Testis (tissue), 3 donors: Measurements from ENCODE around the gene REV3L. TPM values are rescaled to one million over a fixed set of nuclear protein-coding genes. Genes with fewer than 3 reads are reported as not detected.

Source experiments
- DNase-seq: peaks from one replicate; pipeline ENCODE4 v3.0.0-alpha.2; 2019
- H3K27ac ChIP-seq, 2 donors: fragments of 200-600 bp; sonication (generic); one replicate each; pipeline ENCODE4 v1.5.1; 2019
- H3K27me3 ChIP-seq: fragments of 200-600 bp; sonication (generic); one replicate; pipeline ENCODE4 v1.5.1; 2019
- H3K36me3 ChIP-seq: fragments of 200-600 bp; sonication (generic); one replicate; pipeline ENCODE4 v1.5.1; 2017; ENCODE audit warnings: low read depth; ENCODE audit errors: missing control alignments
- H3K4me1 ChIP-seq: fragments of 200-600 bp; sonication (generic); one replicate; pipeline ENCODE4 v1.5.1; 2019
- H3K4me3 ChIP-seq, 2 donors: fragments of 200-600 bp; sonication (generic); one replicate each; pipeline ENCODE4 v1.5.1; 2017 to 2019
- H3K9me3 ChIP-seq: fragments of 200-600 bp; sonication (generic); one replicate; pipeline ENCODE4 v1.5.1; 2017
- CTCF ChIP-seq, 3 experiments: fragments of 450-650 bp in 2 of 3; fragments of 200-600 bp in 1 of 3; sonication (generic) in 1 of 3; IDR thresholded peaks; one replicate each; pipeline ENCODE4 v1.5.1; 2016 to 2019; ENCODE audit warnings: antibody characterized with exemption in 3 of 3, mild to moderate bottlenecking in 2 of 3, moderate library complexity in 1 of 3
- POLR2A ChIP-seq: fragments of 450-650 bp; IDR thresholded peaks from one replicate; pipeline ENCODE4 v1.6.1; 2017; ENCODE audit warnings: antibody characterized with exemption, mild to moderate bottlenecking, moderate library complexity
- WGBS, 2 donors: methylation state at CpG; one replicate each; pipeline ENCODE4 v1.1.5; 2018; 5-methylcytosine and 5-hydroxymethylcytosine counted together
- intact Hi-C: fragments of 100-400 bp; cut with DNase I; formaldehyde crosslinking; loops from one replicate; pipeline ENCODE4 v1.15.1; 2023; ENCODE audit warnings: low total_unique reads
- polyA plus RNA-seq: library from polyadenylated mRNA; stranded (reverse); fragments of 350-450 nt; fragmentation: Illumina TruSeq; extraction: RNeasy Lipid Tissue Mini Kit (QIAGEN cat#74804); gene quantifications from one replicate; pipeline ENCODE4 v1.2.3, GENCODE V29; 2014; ENCODE audit warnings: low read depth, low replicate concordance; ENCODE audit not compliant: insufficient read depth
- total RNA-seq, 2 donors: library from RNA; depleted of rRNA; stranded (reverse); fragments of >200 nt; gene quantifications; one replicate each; pipeline ENCODE4 v1.2.3, GENCODE V29; 2016

Gene REV3L
- total and polyA plus RNA-seq, 3 donors from 2014 or later = 11.1 to 56.8 (median 48.8) TPM

- H3K27me3 ChIP-seq = no peaks in the 10 kb centered on the region
- WGBS, 2 donors = 91 to 92% methylated on average over 3 of the region's 3 CpGs
- no peak for DNase-seq
- H3K36me3 ChIP-seq = no peaks in the 10 kb centered on the region
- H3K4me1 ChIP-seq = no peaks in the 10 kb centered on the region
- H3K27ac ChIP-seq = no peak overlapping the region
- no peak for TF ChIP-seq POLR2A
- TF ChIP-seq CTCF (IDR thresholded peaks at IDR 0.05) = no peak
- H3K4me3 ChIP-seq = no peak overlapping the region
- no peaks in the 10 kb centered on the region for H3K9me3 ChIP-seq
- intact Hi-C loops = no loop called here
These were observed 79.6 kb downstream of the REV3L start for GRCh38 chr6:111403388-111403787.

DNA sequence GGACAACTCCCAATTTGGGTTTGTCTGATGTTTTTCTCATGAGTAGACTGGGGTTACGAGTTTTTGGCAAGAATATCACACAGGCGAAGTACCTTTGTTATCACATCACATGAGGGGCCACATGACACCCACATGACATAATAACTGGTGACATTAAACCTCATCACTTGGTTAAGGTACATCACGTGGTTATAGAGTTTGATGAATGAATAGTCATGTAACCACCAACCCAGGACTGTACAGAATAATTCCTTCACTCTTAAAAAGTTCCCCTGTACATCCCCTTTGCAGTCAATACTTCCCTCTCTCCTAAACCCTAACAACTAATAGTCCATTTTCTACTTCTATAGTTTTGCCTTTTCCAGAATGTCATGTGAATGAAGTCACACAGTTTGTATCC is 83.4 kb downstream of the REV3L start:
- no peaks in the 10 kb centered on the region for H3K36me3 ChIP-seq
- intact Hi-C loops = no loop called here
- no peak for DNase-seq

GRCh38 chr6:111388681-111389080 is 94.3 kb downstream of the REV3L start:
- Histone ChIP-seq H3K27ac (no peak overlapping the region), H3K9me3 (no peaks in the 10 kb centered on the region), H3K27me3 (no peaks in the 10 kb centered on the region), H3K4me3 (no peak overlapping the region), H3K4me1 (no peaks in the 10 kb centered on the region), H3K36me3 (no peaks in the 10 kb centered on the region)
- intact Hi-C loops = no loop called here
- 58 to 65% methylated on average over 2 of the region's 2 CpGs for WGBS, 2 donors
- TF ChIP-seq POLR2A (no peak), CTCF (IDR thresholded peaks at IDR 0.05) (no peak)
- no peak for DNase-seq

More for the DNA sequence above, 83.4 kb downstream of the REV3L start:
- H3K27me3 ChIP-seq = no peaks in the 10 kb centered on the region
- no peak overlapping the region for H3K4me3 ChIP-seq
- WGBS, 2 donors = 90 to 91% methylated on average over 3 of the region's 3 CpGs
- H3K4me1 ChIP-seq = no peaks in the 10 kb centered on the region
- no peaks in the 10 kb centered on the region for H3K9me3 ChIP-seq
- TF ChIP-seq POLR2A = no peak
- no peak for TF ChIP-seq CTCF (IDR thresholded peaks at IDR 0.05)
- no peak overlapping the region for H3K27ac ChIP-seq

DNA sequence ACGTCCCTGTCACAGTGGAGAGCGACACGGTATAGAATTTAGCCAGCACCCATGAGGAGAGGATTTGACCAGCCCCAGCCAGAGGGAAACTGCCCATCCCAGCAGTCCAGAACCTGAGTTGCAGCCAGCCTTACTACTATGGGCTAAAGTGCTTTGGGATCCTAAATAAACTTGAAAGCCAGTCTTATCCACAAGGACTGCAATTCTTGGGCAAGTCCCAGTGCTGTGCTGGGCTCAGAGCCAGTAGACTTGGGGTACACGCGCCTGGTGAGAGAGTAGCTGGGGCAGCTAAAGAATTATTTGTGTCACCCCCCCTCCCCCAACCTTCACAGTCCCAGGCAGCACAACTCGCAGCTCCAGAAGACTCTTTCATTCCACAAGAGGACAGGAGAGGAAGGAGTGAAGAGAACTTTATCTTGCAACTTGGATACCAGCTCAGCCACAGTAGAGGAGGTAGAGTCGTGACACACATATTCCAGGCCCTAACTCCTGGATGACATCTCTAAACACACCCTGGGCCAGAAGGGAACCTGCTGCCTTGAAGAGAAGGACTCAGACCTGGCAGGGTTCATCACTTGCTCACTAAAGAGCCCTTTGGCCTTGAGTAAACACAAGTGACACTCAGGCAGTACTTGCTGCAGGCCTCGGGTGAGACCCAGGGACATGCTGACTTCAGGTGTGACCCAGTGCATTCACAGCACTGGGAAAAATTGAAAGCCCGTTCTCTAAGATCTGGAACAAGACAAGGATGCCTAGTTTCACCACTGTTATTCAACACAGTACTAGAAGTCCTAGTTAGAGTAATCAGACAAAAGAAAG is 100.3 kb downstream of the REV3L start:
- 87 to 88% methylated on average over 9 of the region's 9 CpGs for WGBS, 2 donors

More for the DNA sequence above, 100.3 kb downstream of the REV3L start:
- no peaks in the 10 kb centered on the region for H3K36me3 ChIP-seq
- no peak overlapping the region for H3K27ac ChIP-seq
- H3K4me1 ChIP-seq = no peaks in the 10 kb centered on the region
- DNase-seq = no peak
- no peaks in the 10 kb centered on the region for H3K27me3 ChIP-seq
- TF ChIP-seq CTCF (IDR thresholded peaks at IDR 0.05) (no peak), POLR2A (no peak)
- intact Hi-C loops = no loop called here
- H3K4me3 ChIP-seq = no peak overlapping the region
- no peaks in the 10 kb centered on the region for H3K9me3 ChIP-seq
